ENCODE results near the gene LY9.

Gene LY9

GRCh38 chr1:160837558-160838205, 41.7 kb downstream of the LY9 start:
- Mint-ChIP-seq H3K27me3 (peaks cover 12% of the 10 kb centered on the region), H3K4me3 (peak overlapping the region; percentile 13), H3K4me1 (peaks cover 65% of the 10 kb centered on the region), H3K9me3 (no peaks in the 10 kb centered on the region), H3K27ac (peak overlapping the region; percentile 96), H3K36me3 (no peaks in the 10 kb centered on the region)
- CTCF ChIA-PET: interaction anchor here (0.6 to 6.6 kb wide), 21 partner anchors 10 to 162 kb away, joined by 3 to 288 read pairs (median 6); partner anchors contain the start of genes CD244, ITLN1 and ITLN2
- DNase-seq: peak; percentile 93

- CTCF ChIA-PET: interaction anchor here (1.0 to 6.6 kb wide), 7 partner anchors 9 to 160 kb away, joined by 3 to 288 read pairs (median 18); partner anchors contain the start of gene ITLN2
- H3K36me3 Mint-ChIP-seq: no peaks in the 10 kb centered on the region
- H3K4me3 Mint-ChIP-seq: no peak overlapping the region
- peaks cover 61% of the 10 kb centered on the region for H3K4me1 Mint-ChIP-seq
- H3K27ac Mint-ChIP-seq: peak overlapping the region; percentile 96
- peaks cover 13% of the 10 kb centered on the region for H3K27me3 Mint-ChIP-seq
- H3K9me3 Mint-ChIP-seq: no peaks in the 10 kb centered on the region
- DNase-seq: no peak
These were observed 42.9 kb downstream of the LY9 start for GRCh38 chr1:160838888-160839287.

GRCh38 chr1:160839746-160840145, 43.8 kb downstream of the LY9 start:
- H3K36me3 Mint-ChIP-seq: no peaks in the 10 kb centered on the region
- CTCF ChIA-PET: interaction anchor here (1.1 to 3.6 kb wide), 3 partner anchors 8 to 114 kb away, joined by 3 to 16 read pairs (median 3); partner anchors contain the start of gene ITLN2
- peaks cover 16% of the 10 kb centered on the region for H3K27me3 Mint-ChIP-seq
- no peak for DNase-seq
- no peak overlapping the region for H3K27ac Mint-ChIP-seq
- H3K4me1 Mint-ChIP-seq: peaks cover 59% of the 10 kb centered on the region
- no peak overlapping the region for H3K4me3 Mint-ChIP-seq
- H3K9me3 Mint-ChIP-seq: no peaks in the 10 kb centered on the region

- CTCF ChIA-PET: interaction anchor here (0.6 to 3.6 kb wide), 5 partner anchors 10 to 240 kb away, joined by 3 to 16 read pairs (median 3); partner anchors contain the start of gene ITLN2
- Mint-ChIP-seq H3K4me3 (no peak overlapping the region), H3K36me3 (no peaks in the 10 kb centered on the region), H3K9me3 (no peaks in the 10 kb centered on the region), H3K27ac (no peak overlapping the region), H3K27me3 (peaks cover 16% of the 10 kb centered on the region), H3K4me1 (peaks cover 50% of the 10 kb centered on the region)
- no peak for DNase-seq
These were observed 45.1 kb downstream of the LY9 start for GRCh38 chr1:160841079-160841478.

- CTCF ChIA-PET: interaction anchor here (1.0 kb wide), 1 partner anchor 107 kb away, joined by 3 read pairs; no protein-coding TSS in a partner anchor
- Mint-ChIP-seq H3K27me3 (peaks cover 40% of the 10 kb centered on the region), H3K27ac (no peak overlapping the region), H3K9me3 (no peaks in the 10 kb centered on the region), H3K4me1 (peaks cover 16% of the 10 kb centered on the region), H3K4me3 (no peak overlapping the region), H3K36me3 (no peaks in the 10 kb centered on the region)
- DNase-seq: no peak
These were observed 48.7 kb downstream of the LY9 start for GRCh38 chr1:160844447-160845232.

- H3K27ac Mint-ChIP-seq: no peak overlapping the region
- CTCF ChIA-PET: interaction anchor here (1.8 kb wide), 1 partner anchor 31 kb away, joined by 5 read pairs; no protein-coding TSS in a partner anchor
- H3K27me3 Mint-ChIP-seq: peaks cover 37% of the 10 kb centered on the region
- no peak overlapping the region for H3K4me3 Mint-ChIP-seq
- DNase-seq: no peak
- no peaks in the 10 kb centered on the region for H3K36me3 Mint-ChIP-seq
- H3K9me3 Mint-ChIP-seq: no peaks in the 10 kb centered on the region
- H3K4me1 Mint-ChIP-seq: peaks cover 13% of the 10 kb centered on the region
These were observed 50.3 kb downstream of the LY9 start for GRCh38 chr1:160846281-160846680.

- CTCF ChIA-PET: interaction anchor here (0.8 to 1.2 kb wide), 4 partner anchors 12 to 101 kb away, joined by 3 to 5 read pairs (median 4); no protein-coding TSS in a partner anchor
- no peaks in the 10 kb centered on the region for H3K36me3 Mint-ChIP-seq
- no peak overlapping the region for H3K27ac Mint-ChIP-seq
- H3K4me3 Mint-ChIP-seq: no peak overlapping the region
- no peaks in the 10 kb centered on the region for H3K9me3 Mint-ChIP-seq
- H3K27me3 Mint-ChIP-seq: peaks cover 29% of the 10 kb centered on the region
- no peaks in the 10 kb centered on the region for H3K4me1 Mint-ChIP-seq
- DNase-seq: no peak
These were observed 54.6 kb downstream of the LY9 start for GRCh38 chr1:160850541-160850940.

GRCh38 chr1:160850993-160851392, 55.0 kb downstream of the LY9 start:
- Mint-ChIP-seq H3K4me3 (no peak overlapping the region), H3K4me1 (no peaks in the 10 kb centered on the region), H3K9me3 (no peaks in the 10 kb centered on the region), H3K27me3 (peaks cover 29% of the 10 kb centered on the region), H3K36me3 (no peaks in the 10 kb centered on the region), H3K27ac (no peak overlapping the region)
- DNase-seq: no peak
- CTCF ChIA-PET: interaction anchor here (0.8 to 1.2 kb wide), 4 partner anchors 13 to 101 kb away, joined by 3 to 5 read pairs (median 4); no protein-coding TSS in a partner anchor

- Mint-ChIP-seq H3K36me3 (no peaks in the 10 kb centered on the region), H3K27ac (no peak overlapping the region), H3K9me3 (no peaks in the 10 kb centered on the region), H3K4me3 (no peak overlapping the region), H3K27me3 (peaks cover 19% of the 10 kb centered on the region), H3K4me1 (no peaks in the 10 kb centered on the region)
- CTCF ChIA-PET: interaction anchor here (0.7 to 1.4 kb wide), 3 partner anchors 16 to 99 kb away, joined by 3 to 6 read pairs (median 3); no protein-coding TSS in a partner anchor
- DNase-seq: no peak
These were observed 57.0 kb downstream of the LY9 start for GRCh38 chr1:160853014-160853413.

GRCh38 chr1:160853754-160854153, 57.8 kb downstream of the LY9 start:
- Mint-ChIP-seq H3K9me3 (no peaks in the 10 kb centered on the region), H3K36me3 (no peaks in the 10 kb centered on the region), H3K4me3 (no peak overlapping the region), H3K27me3 (peaks cover 12% of the 10 kb centered on the region), H3K27ac (no peak overlapping the region), H3K4me1 (no peaks in the 10 kb centered on the region)
- CTCF ChIA-PET: interaction anchor here (0.7 to 1.4 kb wide), 3 partner anchors 17 to 98 kb away, joined by 3 to 6 read pairs (median 3); no protein-coding TSS in a partner anchor
- DNase-seq: no peak

- H3K27ac Mint-ChIP-seq: no peak overlapping the region
- H3K4me3 Mint-ChIP-seq: no peak overlapping the region
- no peaks in the 10 kb centered on the region for H3K4me1 Mint-ChIP-seq
- no peaks in the 10 kb centered on the region for H3K9me3 Mint-ChIP-seq
- DNase-seq: no peak
- no peaks in the 10 kb centered on the region for H3K36me3 Mint-ChIP-seq
- peaks cover 4% of the 10 kb centered on the region for H3K27me3 Mint-ChIP-seq
- CTCF ChIA-PET: interaction anchor here (0.5 to 1.2 kb wide), 3 partner anchors 19 to 129 kb away, joined by 3 read pairs; no protein-coding TSS in a partner anchor
These were observed 59.4 kb downstream of the LY9 start for GRCh38 chr1:160855181-160855981.

GRCh38 chr1:160858097-160858496, 62.1 kb downstream of the LY9 start:
- Mint-ChIP-seq H3K36me3 (no peaks in the 10 kb centered on the region), H3K4me1 (peaks cover 11% of the 10 kb centered on the region), H3K9me3 (no peaks in the 10 kb centered on the region), H3K27ac (no peak overlapping the region), H3K4me3 (no peak overlapping the region), H3K27me3 (peaks cover 18% of the 10 kb centered on the region)
- no peak for DNase-seq
- CTCF ChIA-PET: interaction anchor here (1.1 kb wide), 2 partner anchors 16 to 19 kb away, joined by 3 to 4 read pairs; no protein-coding TSS in a partner anchor

GRCh38 chr1:160858507-160858906, 62.5 kb downstream of the LY9 start:
- no peaks in the 10 kb centered on the region for H3K36me3 Mint-ChIP-seq
- peaks cover 11% of the 10 kb centered on the region for H3K4me1 Mint-ChIP-seq
- H3K27ac Mint-ChIP-seq: no peak overlapping the region
- no peak overlapping the region for H3K4me3 Mint-ChIP-seq
- CTCF ChIA-PET: interaction anchor here (1.0 to 1.1 kb wide), 3 partner anchors 15 to 24 kb away, joined by 3 to 4 read pairs (median 4); no protein-coding TSS in a partner anchor
- H3K9me3 Mint-ChIP-seq: no peaks in the 10 kb centered on the region
- DNase-seq: no peak
- H3K27me3 Mint-ChIP-seq: peaks cover 18% of the 10 kb centered on the region
